Measurements from ENCODE around the gene TXNDC8. TPM values are rescaled to one million over a fixed set of nuclear protein-coding genes. Genes with fewer than 3 reads are reported as not detected.

TXNDC8 gene
- total RNA-seq, 4 donors from 2014 or later, result not detected

DNA sequence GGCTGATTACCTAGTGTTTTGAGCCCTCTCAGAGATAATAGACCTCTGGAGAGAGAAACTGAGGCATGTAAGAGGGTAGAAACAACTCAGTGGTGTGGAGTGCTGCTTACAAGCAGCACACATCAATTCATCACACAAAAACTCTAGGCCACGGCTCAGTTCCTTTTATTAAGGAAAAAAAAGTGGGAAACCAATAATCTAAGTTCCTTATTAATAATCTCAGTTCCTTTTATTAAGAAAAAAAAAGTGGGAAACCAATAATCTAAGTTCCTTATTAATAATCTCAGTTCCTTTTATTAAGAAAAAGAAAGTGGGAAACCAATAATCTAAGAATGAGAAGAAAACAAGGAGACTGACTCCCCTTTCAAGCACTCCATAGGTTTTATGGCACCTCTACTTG, 28.0 kb downstream of the TXNDC8 start:
- WGBS, result 79% methylated on average over 1 of the region's 1 CpG
- intact Hi-C loops (cut with DNase I), result no loop called here

DNA sequence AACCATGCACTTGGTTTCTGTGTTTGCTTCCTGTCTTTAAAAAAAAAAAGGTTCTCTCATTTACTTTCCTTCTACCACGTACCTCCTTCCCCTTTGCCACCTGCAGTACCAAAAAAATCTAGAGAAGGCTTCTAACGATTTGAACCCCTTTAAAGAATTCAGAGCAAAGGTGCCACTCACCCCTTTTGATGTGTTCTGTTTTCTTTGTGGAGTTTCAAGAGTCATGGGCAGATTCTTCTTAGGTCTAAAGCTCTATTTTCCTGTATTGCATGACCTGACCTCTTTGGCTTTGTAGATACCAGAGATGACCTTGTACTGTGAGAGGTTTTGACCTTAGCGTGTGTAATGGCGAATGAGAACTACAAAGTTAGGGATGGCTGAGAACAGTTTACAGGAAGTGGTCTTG, 29.0 kb downstream of the TXNDC8 start:
- Histone ChIP-seq H3K36me3 (no peaks in the 10 kb centered on the region), H3K4me3 (no peak overlapping the region), H3K9me3 (no peaks in the 10 kb centered on the region), H3K27ac (replicated peaks in 1 of 4) (no peak overlapping the region), H3K27me3 (no peaks in the 10 kb centered on the region), H3K4me1 (no peaks in the 10 kb centered on the region)
- DNase-seq (ENCODE audit: extremely low spot score), result no peak
- intact Hi-C loops (cut with DNase I), result no loop called here
- TF ChIP-seq POLR2AphosphoS5 (IDR thresholded peaks at IDR 0.05) (no peak), POLR2A (IDR thresholded peaks at IDR 0.05; ENCODE audit: low read depth) (no peak)
- WGBS, result 53% methylated on average over 4 of the region's 4 CpGs

More for the DNA sequence above, 28.0 kb downstream of the TXNDC8 start:
- H3K27me3 ChIP-seq, result no peaks in the 10 kb centered on the region
- H3K4me1 ChIP-seq, result no peaks in the 10 kb centered on the region
- H3K9me3 ChIP-seq, result no peaks in the 10 kb centered on the region
- no peak overlapping the region for H3K4me3 ChIP-seq
- DNase-seq (ENCODE audit: extremely low spot score), result no peak
- TF ChIP-seq CTCF (IDR thresholded peaks at IDR 0.05), result no peak
- no peak for TF ChIP-seq EP300 (IDR thresholded peaks at IDR 0.05)
- no peak for TF ChIP-seq POLR2AphosphoS5 (IDR thresholded peaks at IDR 0.05)
- TF ChIP-seq POLR2A (IDR thresholded peaks at IDR 0.05; ENCODE audit: low read depth), result no peak
- H3K36me3 ChIP-seq, result no peaks in the 10 kb centered on the region
- no peak overlapping the region for H3K27ac ChIP-seq (replicated peaks in 1 of 4)

DNA sequence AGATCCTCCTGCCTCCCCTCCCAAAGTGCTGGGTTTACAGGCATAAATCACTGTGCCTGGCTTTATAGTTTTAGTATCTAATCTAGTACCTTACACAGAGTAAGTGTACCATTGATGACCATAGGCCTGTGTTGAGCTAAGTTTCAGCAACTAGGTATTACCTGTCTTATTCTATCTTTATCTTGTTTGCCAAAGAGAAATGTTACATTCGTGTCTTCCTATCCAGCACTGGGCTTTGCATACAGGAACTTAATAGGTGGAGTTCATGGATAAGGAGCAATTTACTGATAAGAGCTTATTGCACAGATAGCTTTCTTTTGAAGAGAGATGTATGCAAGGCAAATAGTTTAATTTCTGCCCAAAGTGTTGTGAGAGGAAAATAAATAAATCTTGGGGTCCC, 30.5 kb downstream of the TXNDC8 start:
- 59% methylated on average over 1 of the region's 1 CpG for WGBS
- no peaks in the 10 kb centered on the region for H3K9me3 ChIP-seq
- H3K27ac ChIP-seq (replicated peaks in 1 of 4), result no peak overlapping the region
- no peak overlapping the region for H3K4me3 ChIP-seq
- H3K4me1 ChIP-seq, result no peaks in the 10 kb centered on the region
- no peaks in the 10 kb centered on the region for H3K36me3 ChIP-seq
- no peak for TF ChIP-seq EP300 (IDR thresholded peaks at IDR 0.05)
- no peak for DNase-seq (ENCODE audit: extremely low spot score)
- H3K27me3 ChIP-seq, result no peaks in the 10 kb centered on the region
- intact Hi-C loops (cut with DNase I), result no loop called here

- no peaks in the 10 kb centered on the region for H3K36me3 ChIP-seq
- WGBS, result 90% methylated on average over 1 of the region's 1 CpG
- H3K4me1 ChIP-seq, result no peaks in the 10 kb centered on the region
- intact Hi-C loops (cut with DNase I), result no loop called here
- TF ChIP-seq EP300 (IDR thresholded peaks at IDR 0.05) (no peak), CTCF (IDR thresholded peaks at IDR 0.05) (no peak), POLR2AphosphoS5 (IDR thresholded peaks at IDR 0.05) (no peak), POLR2A (IDR thresholded peaks at IDR 0.05; ENCODE audit: low read depth) (no peak)
- H3K9me3 ChIP-seq, result no peaks in the 10 kb centered on the region
- no peaks in the 10 kb centered on the region for H3K27me3 ChIP-seq
- DNase-seq (ENCODE audit: extremely low spot score), result no peak
- no peak overlapping the region for H3K27ac ChIP-seq (replicated peaks in 1 of 4)
- no peak overlapping the region for H3K4me3 ChIP-seq
Measured at GRCh38 chr9:110303133-110303532, 34.5 kb downstream of the TXNDC8 start.

- no peak for TF ChIP-seq POLR2AphosphoS5 (IDR thresholded peaks at IDR 0.05)
- TF ChIP-seq CTCF (IDR thresholded peaks at IDR 0.05), result no peak
- TF ChIP-seq POLR2A (IDR thresholded peaks at IDR 0.05; ENCODE audit: low read depth), result no peak
- H3K4me3 ChIP-seq, result no peak overlapping the region
- DNase-seq (ENCODE audit: extremely low spot score), result no peak
- H3K27ac ChIP-seq (replicated peaks in 1 of 4), result no peak overlapping the region
- H3K36me3 ChIP-seq, result no peaks in the 10 kb centered on the region
- H3K4me1 ChIP-seq, result no peaks in the 10 kb centered on the region
- intact Hi-C loops (cut with DNase I), result no loop called here
- H3K27me3 ChIP-seq, result no peaks in the 10 kb centered on the region
- WGBS, result 69% methylated on average over 2 of the region's 2 CpGs
- no peaks in the 10 kb centered on the region for H3K9me3 ChIP-seq
Measured at GRCh38 chr9:110298043-110298605, 39.5 kb downstream of the TXNDC8 start.

DNA sequence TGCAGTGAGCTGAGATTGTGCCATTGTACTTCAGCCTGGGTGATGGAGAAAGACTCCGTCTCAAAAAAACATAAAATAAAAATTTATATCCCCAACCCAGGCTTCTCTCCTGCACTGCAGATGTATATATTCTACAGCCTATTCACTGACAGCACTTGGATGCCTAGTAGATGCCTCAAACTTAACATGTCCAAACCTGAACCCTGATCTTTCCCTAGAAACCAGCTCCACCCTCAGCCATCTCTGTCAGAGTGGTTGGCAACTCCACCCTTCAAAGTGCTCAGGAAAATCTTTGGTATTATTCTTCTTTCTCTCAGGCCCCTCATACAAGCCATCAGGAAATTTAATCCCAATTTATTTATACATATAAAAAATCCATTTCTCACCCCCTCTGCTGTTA, 44.4 kb downstream of the TXNDC8 start:
- intact Hi-C loops (cut with DNase I), result no loop called here
- no peaks in the 10 kb centered on the region for H3K4me1 ChIP-seq
- no peaks in the 10 kb centered on the region for H3K9me3 ChIP-seq
- no peak for DNase-seq (ENCODE audit: extremely low spot score)
- TF ChIP-seq POLR2AphosphoS5 (IDR thresholded peaks at IDR 0.05) (no peak), CTCF (IDR thresholded peaks at IDR 0.05) (no peak), POLR2A (IDR thresholded peaks at IDR 0.05; ENCODE audit: low read depth) (no peak), EP300 (IDR thresholded peaks at IDR 0.05) (no peak)
- H3K27ac ChIP-seq (replicated peaks in 1 of 4), result no peak overlapping the region
- WGBS, result 86% methylated on average over 1 of the region's 1 CpG
- H3K36me3 ChIP-seq, result no peaks in the 10 kb centered on the region
- H3K4me3 ChIP-seq, result no peak overlapping the region
- H3K27me3 ChIP-seq, result no peaks in the 10 kb centered on the region

Measured in esophagus muscularis mucosa (tissue), 4 donors.